Adipocyte (in vitro differentiated cells): Measurements from ENCODE around the gene LCN15.

Experiments
- DNase-seq: peaks from one replicate; pipeline ENCODE4 v3.0.0-alpha.2; 2015; ENCODE audit warnings: low read depth
- H3K27me3 ChIP-seq: replicated peaks from 2 replicates; pipeline ENCODE4 v1.7.0; 2013; ENCODE audit warnings: mild to moderate bottlenecking, low read length, moderate library complexity; ENCODE audit not compliant: control insufficient read depth, insufficient read depth
- H3K36me3 ChIP-seq: 2 replicates; pipeline ENCODE4 v1.7.0; 2013; ENCODE audit warnings: low read length, mild to moderate bottlenecking, moderate library complexity; ENCODE audit not compliant: control insufficient read depth, insufficient read depth, severe bottlenecking
- H3K4me1 ChIP-seq: 2 replicates; pipeline ENCODE4 v1.7.0; 2013; ENCODE audit warnings: mild to moderate bottlenecking, low read length, moderate library complexity; ENCODE audit not compliant: control insufficient read depth, insufficient read depth
- H3K4me3 ChIP-seq: 2 replicates; pipeline ENCODE4 v1.7.0; 2013; ENCODE audit warnings: mild to moderate bottlenecking, low read length, moderate library complexity
- H3K9ac ChIP-seq: 2 replicates; pipeline ENCODE4 v1.7.0; 2013; ENCODE audit warnings: mild to moderate bottlenecking, low read length, moderate library complexity
- H3K9me3 ChIP-seq: 2 replicates; pipeline ENCODE4 v1.7.0; 2013; ENCODE audit warnings: mild to moderate bottlenecking, low read length, moderate library complexity; ENCODE audit not compliant: control insufficient read depth

LCN15 gene

GRCh38 chr9:136784997-136785361 lies 20.7 kb upstream of the LCN15 start:
- no peak for DNase-seq
- no peaks in the 10 kb centered on the region for H3K36me3 ChIP-seq
- peaks cover 24% of the 10 kb centered on the region for H3K27me3 ChIP-seq
- H3K9me3 ChIP-seq, result no peaks in the 10 kb centered on the region
- no peak overlapping the region for H3K4me3 ChIP-seq
- no peak overlapping the region for H3K9ac ChIP-seq
- no peaks in the 10 kb centered on the region for H3K4me1 ChIP-seq

GRCh38 chr9:136784249-136784996 lies 20.1 kb upstream of the LCN15 start:
- Histone ChIP-seq H3K36me3 (no peaks in the 10 kb centered on the region), H3K4me1 (no peaks in the 10 kb centered on the region), H3K4me3 (no peak overlapping the region), H3K9me3 (no peaks in the 10 kb centered on the region), H3K9ac (no peak overlapping the region), H3K27me3 (peaks cover 28% of the 10 kb centered on the region)
- peak; percentile 76 for DNase-seq

GRCh38 chr9:136782452-136782851 lies 18.1 kb upstream of the LCN15 start:
- DNase-seq, result no peak
- H3K9me3 ChIP-seq, result no peaks in the 10 kb centered on the region
- no peaks in the 10 kb centered on the region for H3K36me3 ChIP-seq
- H3K4me3 ChIP-seq, result no peak overlapping the region
- H3K9ac ChIP-seq, result no peak overlapping the region
- H3K27me3 ChIP-seq, result peaks cover 47% of the 10 kb centered on the region
- H3K4me1 ChIP-seq, result no peaks in the 10 kb centered on the region

- DNase-seq, result no peak
- H3K36me3 ChIP-seq, result no peaks in the 10 kb centered on the region
- H3K27me3 ChIP-seq, result peaks cover 46% of the 10 kb centered on the region
- H3K9me3 ChIP-seq, result no peaks in the 10 kb centered on the region
- no peak overlapping the region for H3K4me3 ChIP-seq
- no peaks in the 10 kb centered on the region for H3K4me1 ChIP-seq
- no peak overlapping the region for H3K9ac ChIP-seq
These were observed 15.5 kb upstream of the LCN15 start for GRCh38 chr9:136779808-136780207.

- Histone ChIP-seq H3K27me3 (peaks cover 48% of the 10 kb centered on the region), H3K9me3 (peaks cover 9% of the 10 kb centered on the region), H3K36me3 (no peaks in the 10 kb centered on the region), H3K4me1 (no peaks in the 10 kb centered on the region), H3K4me3 (no peak overlapping the region), H3K9ac (no peak overlapping the region)
- no peak for DNase-seq
These were observed 13.0 kb upstream of the LCN15 start for GRCh38 chr9:136777359-136777758.

GRCh38 chr9:136776947-136777346 lies 12.6 kb upstream of the LCN15 start:
- Histone ChIP-seq H3K27me3 (peaks cover 49% of the 10 kb centered on the region), H3K4me1 (no peaks in the 10 kb centered on the region), H3K4me3 (no peak overlapping the region), H3K36me3 (no peaks in the 10 kb centered on the region), H3K9ac (no peak overlapping the region), H3K9me3 (peaks cover 9% of the 10 kb centered on the region)
- no peak for DNase-seq

GRCh38 chr9:136775191-136775590 lies 10.9 kb upstream of the LCN15 start:
- Histone ChIP-seq H3K9ac (no peak overlapping the region), H3K4me3 (no peak overlapping the region), H3K36me3 (no peaks in the 10 kb centered on the region), H3K27me3 (peaks cover 42% of the 10 kb centered on the region), H3K4me1 (no peaks in the 10 kb centered on the region), H3K9me3 (peaks cover 9% of the 10 kb centered on the region)
- DNase-seq, result no peak

- DNase-seq, result no peak
- H3K27me3 ChIP-seq, result peaks cover 36% of the 10 kb centered on the region
- H3K9me3 ChIP-seq, result peaks cover 9% of the 10 kb centered on the region
- H3K9ac ChIP-seq, result no peak overlapping the region
- no peaks in the 10 kb centered on the region for H3K36me3 ChIP-seq
- H3K4me1 ChIP-seq, result no peaks in the 10 kb centered on the region
- H3K4me3 ChIP-seq, result no peak overlapping the region
These were observed 10.2 kb upstream of the LCN15 start for GRCh38 chr9:136774416-136775045.

GRCh38 chr9:136773386-136774044 lies 9.2 kb upstream of the LCN15 start:
- Histone ChIP-seq H3K4me1 (no peaks in the 10 kb centered on the region), H3K9me3 (peaks cover 9% of the 10 kb centered on the region), H3K9ac (no peak overlapping the region), H3K27me3 (peaks cover 27% of the 10 kb centered on the region), H3K36me3 (no peaks in the 10 kb centered on the region), H3K4me3 (no peak overlapping the region)
- DNase-seq, result no peak

GRCh38 chr9:136771907-136772415 lies 7.6 kb upstream of the LCN15 start:
- Histone ChIP-seq H3K9me3 (peaks cover 9% of the 10 kb centered on the region), H3K4me3 (no peak overlapping the region), H3K27me3 (peaks cover 22% of the 10 kb centered on the region), H3K36me3 (no peaks in the 10 kb centered on the region), H3K9ac (no peak overlapping the region), H3K4me1 (no peaks in the 10 kb centered on the region)
- no peak for DNase-seq

GRCh38 chr9:136769710-136770191 lies 5.4 kb upstream of the LCN15 start:
- H3K4me3 ChIP-seq, result no peak overlapping the region
- DNase-seq, result peak; percentile 48
- no peaks in the 10 kb centered on the region for H3K36me3 ChIP-seq
- no peaks in the 10 kb centered on the region for H3K4me1 ChIP-seq
- H3K9me3 ChIP-seq, result peaks cover 9% of the 10 kb centered on the region
- H3K27me3 ChIP-seq, result peaks cover 23% of the 10 kb centered on the region
- H3K9ac ChIP-seq, result no peak overlapping the region
